ENCODE data around the gene FNTB.
A peak's percentile ranks its signal among the peaks of the same experiment; 100 is the strongest.
"Not testable (repeated sequence)": the region's sequence is repeated elsewhere in the genome, so short reads cannot be mapped to it uniquely, and the experiment has no call there.

The FNTB gene

DNA sequence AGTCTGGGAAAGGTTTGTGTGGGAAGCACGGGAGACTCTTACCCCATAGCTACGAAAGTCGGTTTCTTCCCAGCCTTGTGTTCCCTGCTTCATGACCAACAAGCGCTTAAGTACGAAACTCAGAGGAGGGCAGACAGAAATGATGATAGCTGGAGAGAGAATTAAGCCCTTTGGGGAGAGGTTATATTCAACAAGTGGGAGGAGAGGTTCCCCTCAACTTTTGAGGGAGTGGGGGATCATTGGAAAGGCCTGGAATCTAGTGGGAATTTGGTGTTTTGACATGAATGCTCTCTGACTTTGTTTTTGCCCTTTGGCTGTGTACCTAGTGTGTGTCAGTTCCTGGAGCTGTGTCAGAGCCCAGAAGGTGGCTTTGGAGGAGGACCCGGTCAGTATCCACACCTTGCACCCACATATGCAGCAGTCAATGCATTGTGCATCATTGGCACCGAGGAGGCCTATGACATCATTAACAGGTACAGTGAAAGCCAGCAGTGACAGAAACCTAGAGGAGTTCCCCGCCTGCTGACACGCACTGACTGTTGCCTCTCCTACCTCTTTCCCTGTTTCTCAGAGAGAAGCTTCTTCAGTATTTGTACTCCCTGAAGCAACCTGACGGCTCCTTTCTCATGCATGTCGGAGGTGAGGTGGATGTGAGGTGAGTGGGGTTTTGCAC lies 40.6 kb downstream of the FNTB start:
- H3K4me1 ChIP-seq (ENCODE audit: control insufficient read depth, low read depth, low read length) = no peaks in the 10 kb centered on the region
- H4K8ac ChIP-seq (ENCODE audit: low read depth, low read length) = no peak overlapping the region
- no peak overlapping the region for H2BK15ac ChIP-seq (replicated peaks; ENCODE audit: low read depth)
- H3K36me3 ChIP-seq (ENCODE audit: control insufficient read depth, insufficient read depth, low read length) = no peaks in the 10 kb centered on the region
- H3K27ac ChIP-seq (ENCODE audit: low read depth, low read length) = no peak overlapping the region
- no peak overlapping the region for H3K18ac ChIP-seq (ENCODE audit: low read length)
- no peak overlapping the region for H3K56ac ChIP-seq (ENCODE audit: low read length)
- no peaks in the 10 kb centered on the region for H3K79me1 ChIP-seq (ENCODE audit: low read length)
- no peak overlapping the region for H3K4me2 ChIP-seq (ENCODE audit: low read length)
- no peak overlapping the region for H3K4me3 ChIP-seq (ENCODE audit: low read length)
- DNase-seq = no peak
- no peak overlapping the region for H3K4ac ChIP-seq (ENCODE audit: low read depth, low read length)
- H3K79me2 ChIP-seq (ENCODE audit: control insufficient read depth, insufficient read depth, low read length) = no peaks in the 10 kb centered on the region
- no peak overlapping the region for H2BK5ac ChIP-seq (ENCODE audit: low read length)
- H3K9ac ChIP-seq (ENCODE audit: low read length) = no peak overlapping the region
- no peak overlapping the region for H4K5ac ChIP-seq (ENCODE audit: low read length)
- H2AK5ac ChIP-seq (ENCODE audit: low read length) = no peak overlapping the region
- no peak overlapping the region for H3K23ac ChIP-seq (ENCODE audit: low read length)
- no CpG with 5 or more reads among the region's 11 CpGs for WGBS (ENCODE audit: extremely low coverage, insufficient coverage, low lambda C conversion rate)
- H2BK120ac ChIP-seq (ENCODE audit: low read depth, low read length) = no peak overlapping the region
- H3K27me3 ChIP-seq (ENCODE audit: insufficient read depth, low read length, poor library complexity) = no peaks in the 10 kb centered on the region

DNA sequence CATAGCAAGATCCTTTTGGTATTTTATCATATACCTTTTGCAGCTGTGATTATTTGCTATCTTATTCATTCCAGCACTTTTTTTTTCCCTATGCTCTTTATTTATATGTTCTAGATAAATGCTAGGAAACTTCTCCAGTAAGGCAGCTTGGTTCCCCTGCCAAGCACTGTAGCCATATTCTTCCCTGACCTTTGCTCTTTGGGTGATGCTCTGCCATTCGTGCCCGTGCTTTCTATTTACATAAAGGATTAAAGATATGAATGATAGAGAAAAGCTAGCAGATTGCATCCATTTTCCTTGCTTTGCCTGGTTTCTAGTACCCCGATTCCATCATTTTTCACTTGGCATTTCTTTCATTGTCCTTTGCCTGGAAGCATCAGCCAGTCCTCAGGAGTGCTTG lies 42.2 kb downstream of the FNTB start:
- Histone ChIP-seq H4K8ac (ENCODE audit: low read depth, low read length) (no peak overlapping the region), H2BK15ac (replicated peaks; ENCODE audit: low read depth) (no peak overlapping the region)

DNA sequence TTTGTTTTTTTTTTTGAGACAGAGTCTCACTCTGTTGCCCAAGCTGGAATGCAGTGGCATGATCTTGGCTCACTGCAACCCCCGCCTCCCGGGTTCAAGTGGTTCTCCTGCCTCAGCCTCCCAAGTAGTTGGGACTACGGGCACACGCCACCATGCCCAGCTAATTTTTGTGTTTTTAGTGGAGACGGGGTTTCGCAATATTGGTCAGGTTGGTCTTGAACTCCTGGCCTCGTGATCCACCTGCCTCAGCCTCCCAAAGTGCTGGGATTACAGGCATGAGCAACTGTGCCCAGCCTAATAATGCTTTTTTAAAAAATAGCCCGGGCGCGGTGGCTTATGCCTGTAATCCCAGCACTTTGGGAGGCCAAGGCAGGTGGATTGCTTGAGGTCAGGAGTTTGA lies 44.6 kb downstream of the FNTB start:
- H3K27ac ChIP-seq (ENCODE audit: low read depth, low read length); DNase-seq; H3K36me3 ChIP-seq (ENCODE audit: control insufficient read depth, insufficient read depth, low read length); H2AK5ac ChIP-seq (ENCODE audit: low read length); H4K5ac ChIP-seq (ENCODE audit: low read length); H3K4me3 ChIP-seq (ENCODE audit: low read length); H3K4me2 ChIP-seq (ENCODE audit: low read length); H3K79me1 ChIP-seq (ENCODE audit: low read length); H3K79me2 ChIP-seq (ENCODE audit: control insufficient read depth, insufficient read depth, low read length); H3K23ac ChIP-seq (ENCODE audit: low read length); H2BK5ac ChIP-seq (ENCODE audit: low read length); H4K8ac ChIP-seq (ENCODE audit: low read depth, low read length); H3K18ac ChIP-seq (ENCODE audit: low read length); H2BK15ac ChIP-seq (replicated peaks; ENCODE audit: low read depth); H2BK120ac ChIP-seq (ENCODE audit: low read depth, low read length); H3K27me3 ChIP-seq (ENCODE audit: insufficient read depth, low read length, poor library complexity); H3K9ac ChIP-seq (ENCODE audit: low read length); H3K4me1 ChIP-seq (ENCODE audit: control insufficient read depth, low read depth, low read length); H3K56ac ChIP-seq (ENCODE audit: low read length); H3K4ac ChIP-seq (ENCODE audit: low read depth, low read length): not testable (repeated sequence)
- whole genome bisulfite sequencing (ENCODE audit: extremely low coverage, insufficient coverage, low lambda C conversion rate) = no CpG with 5 or more reads among the region's 10 CpGs

More for the DNA sequence above, 42.2 kb downstream of the FNTB start:
- H3K36me3 ChIP-seq (ENCODE audit: control insufficient read depth, insufficient read depth, low read length) = no peaks in the 10 kb centered on the region
- no peak overlapping the region for H3K56ac ChIP-seq (ENCODE audit: low read length)
- H2AK5ac ChIP-seq (ENCODE audit: low read length) = no peak overlapping the region
- H3K4me1 ChIP-seq (ENCODE audit: control insufficient read depth, low read depth, low read length) = no peaks in the 10 kb centered on the region
- H3K79me2 ChIP-seq (ENCODE audit: control insufficient read depth, insufficient read depth, low read length) = no peaks in the 10 kb centered on the region
- WGBS (ENCODE audit: extremely low coverage, insufficient coverage, low lambda C conversion rate) = no CpG with 5 or more reads among the region's 3 CpGs
- H3K4me2 ChIP-seq (ENCODE audit: low read length) = no peak overlapping the region
- H3K9ac ChIP-seq (ENCODE audit: low read length) = no peak overlapping the region
- DNase-seq = no peak
- no peak overlapping the region for H4K5ac ChIP-seq (ENCODE audit: low read length)
- H3K27me3 ChIP-seq (ENCODE audit: insufficient read depth, low read length, poor library complexity) = no peaks in the 10 kb centered on the region
- H3K18ac ChIP-seq (ENCODE audit: low read length) = no peak overlapping the region
- no peak overlapping the region for H3K27ac ChIP-seq (ENCODE audit: low read depth, low read length)
- no peak overlapping the region for H3K4ac ChIP-seq (ENCODE audit: low read depth, low read length)
- no peak overlapping the region for H3K23ac ChIP-seq (ENCODE audit: low read length)
- no peaks in the 10 kb centered on the region for H3K79me1 ChIP-seq (ENCODE audit: low read length)
- H2BK5ac ChIP-seq (ENCODE audit: low read length) = no peak overlapping the region
- no peak overlapping the region for H3K4me3 ChIP-seq (ENCODE audit: low read length)
- no peak overlapping the region for H2BK120ac ChIP-seq (ENCODE audit: low read depth, low read length)

DNA sequence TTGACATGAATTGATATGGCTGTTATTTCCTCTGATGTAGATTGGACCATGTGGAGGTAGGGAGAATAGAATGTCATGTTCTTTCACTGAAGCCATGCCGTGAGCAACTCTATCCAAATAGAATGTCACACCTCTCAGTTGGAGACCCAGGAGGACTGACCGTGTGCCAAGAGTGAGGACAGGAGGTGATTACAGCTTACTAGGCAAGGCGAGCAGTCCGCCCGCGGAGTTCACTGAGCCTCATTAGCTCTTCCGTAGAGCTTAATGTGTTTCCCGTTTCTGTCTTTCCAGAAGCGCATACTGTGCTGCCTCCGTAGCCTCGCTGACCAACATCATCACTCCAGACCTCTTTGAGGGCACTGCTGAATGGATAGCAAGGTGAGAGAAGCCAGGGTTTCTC lies 45.6 kb downstream of the FNTB start:
- Histone ChIP-seq H3K4me2 (ENCODE audit: low read length) (no peak overlapping the region), H3K23ac (ENCODE audit: low read length) (no peak overlapping the region), H3K36me3 (ENCODE audit: control insufficient read depth, insufficient read depth, low read length) (no peaks in the 10 kb centered on the region), H4K8ac (ENCODE audit: low read depth, low read length) (no peak overlapping the region), H3K27ac (ENCODE audit: low read depth, low read length) (no peak overlapping the region), H2AK5ac (ENCODE audit: low read length) (no peak overlapping the region), H2BK120ac (ENCODE audit: low read depth, low read length) (no peak overlapping the region), H3K79me2 (ENCODE audit: control insufficient read depth, insufficient read depth, low read length) (no peaks in the 10 kb centered on the region), H3K4me1 (ENCODE audit: control insufficient read depth, low read depth, low read length) (no peaks in the 10 kb centered on the region), H4K5ac (ENCODE audit: low read length) (no peak overlapping the region), H2BK5ac (ENCODE audit: low read length) (no peak overlapping the region), H3K27me3 (ENCODE audit: insufficient read depth, low read length, poor library complexity) (no peaks in the 10 kb centered on the region), H2BK15ac (replicated peaks; ENCODE audit: low read depth) (no peak overlapping the region), H3K79me1 (ENCODE audit: low read length) (no peaks in the 10 kb centered on the region), H3K4me3 (ENCODE audit: low read length) (no peak overlapping the region), H3K4ac (ENCODE audit: low read depth, low read length) (no peak overlapping the region), H3K9ac (ENCODE audit: low read length) (no peak overlapping the region), H3K18ac (ENCODE audit: low read length) (no peak overlapping the region), H3K56ac (ENCODE audit: low read length) (no peak overlapping the region)
- no CpG with 5 or more reads among the region's 11 CpGs for WGBS (ENCODE audit: extremely low coverage, insufficient coverage, low lambda C conversion rate)
- DNase-seq = peak; percentile 21

DNA sequence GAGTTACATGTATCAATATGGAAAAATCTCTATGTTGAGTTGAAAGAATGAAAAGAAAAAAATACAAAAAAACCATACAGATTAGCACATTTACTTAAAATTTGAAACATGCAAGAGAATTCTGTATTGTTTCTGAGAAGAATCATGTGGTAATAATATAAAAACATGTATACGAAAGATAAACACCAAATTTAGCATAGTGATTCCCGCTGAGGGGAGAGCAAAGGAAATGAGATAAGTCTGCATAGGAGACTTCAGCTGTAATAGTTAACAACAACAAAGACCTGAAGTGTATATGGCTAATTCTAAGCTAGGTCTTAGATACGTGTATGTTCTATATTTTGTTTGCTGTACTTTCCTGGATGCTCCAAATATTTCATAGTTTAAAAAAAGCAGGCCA lies 46.5 kb downstream of the FNTB start:
- H3K36me3 ChIP-seq (ENCODE audit: control insufficient read depth, insufficient read depth, low read length) = no peaks in the 10 kb centered on the region
- H3K4me3 ChIP-seq (ENCODE audit: low read length) = no peak overlapping the region
- H2BK5ac ChIP-seq (ENCODE audit: low read length) = no peak overlapping the region
- no peaks in the 10 kb centered on the region for H3K79me2 ChIP-seq (ENCODE audit: control insufficient read depth, insufficient read depth, low read length)
- H4K5ac ChIP-seq (ENCODE audit: low read length) = no peak overlapping the region
- no peak overlapping the region for H3K4me2 ChIP-seq (ENCODE audit: low read length)
- no CpG with 5 or more reads among the region's 3 CpGs for WGBS (ENCODE audit: extremely low coverage, insufficient coverage, low lambda C conversion rate)
- no peak overlapping the region for H3K4ac ChIP-seq (ENCODE audit: low read depth, low read length)
- H3K27me3 ChIP-seq (ENCODE audit: insufficient read depth, low read length, poor library complexity) = no peaks in the 10 kb centered on the region
- no peak overlapping the region for H2BK15ac ChIP-seq (replicated peaks; ENCODE audit: low read depth)
- H3K56ac ChIP-seq (ENCODE audit: low read length) = no peak overlapping the region
- no peaks in the 10 kb centered on the region for H3K79me1 ChIP-seq (ENCODE audit: low read length)
- H2AK5ac ChIP-seq (ENCODE audit: low read length) = no peak overlapping the region
- no peak overlapping the region for H3K27ac ChIP-seq (ENCODE audit: low read depth, low read length)
- no peak overlapping the region for H4K8ac ChIP-seq (ENCODE audit: low read depth, low read length)
- H3K4me1 ChIP-seq (ENCODE audit: control insufficient read depth, low read depth, low read length) = no peaks in the 10 kb centered on the region
- H2BK120ac ChIP-seq (ENCODE audit: low read depth, low read length) = no peak overlapping the region
- no peak overlapping the region for H3K23ac ChIP-seq (ENCODE audit: low read length)
- no peak overlapping the region for H3K18ac ChIP-seq (ENCODE audit: low read length)
- no peak for DNase-seq
- H3K9ac ChIP-seq (ENCODE audit: low read length) = no peak overlapping the region

DNA sequence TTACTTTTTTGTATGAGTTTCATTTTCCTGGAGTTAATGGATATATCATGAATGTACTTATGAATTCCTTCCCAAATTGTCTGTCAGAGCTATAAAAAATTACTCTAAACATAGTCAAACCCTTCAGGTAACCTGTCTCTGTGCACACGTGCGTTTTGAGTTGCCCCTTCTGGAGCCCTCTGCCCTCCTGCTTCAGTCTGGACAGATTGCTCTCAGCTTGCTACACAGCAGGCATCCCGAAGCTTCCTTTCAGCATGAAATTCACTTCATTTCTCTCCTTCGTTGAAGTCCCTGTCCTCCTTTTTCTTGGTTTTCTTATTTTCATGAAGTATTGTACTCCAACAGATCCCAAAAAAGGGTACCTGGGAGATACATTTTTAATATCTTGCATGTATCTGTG lies 47.3 kb downstream of the FNTB start:
- H3K18ac ChIP-seq (ENCODE audit: low read length) = no peak overlapping the region
- H3K36me3 ChIP-seq (ENCODE audit: control insufficient read depth, insufficient read depth, low read length) = no peaks in the 10 kb centered on the region
- H3K27ac ChIP-seq (ENCODE audit: low read depth, low read length) = no peak overlapping the region
- H2BK120ac ChIP-seq (ENCODE audit: low read depth, low read length) = no peak overlapping the region
- H2BK5ac ChIP-seq (ENCODE audit: low read length) = no peak overlapping the region
- no peaks in the 10 kb centered on the region for H3K27me3 ChIP-seq (ENCODE audit: insufficient read depth, low read length, poor library complexity)
- H3K4me3 ChIP-seq (ENCODE audit: low read length) = no peak overlapping the region
- no peak overlapping the region for H4K8ac ChIP-seq (ENCODE audit: low read depth, low read length)
- H3K9ac ChIP-seq (ENCODE audit: low read length) = no peak overlapping the region
- WGBS (ENCODE audit: extremely low coverage, insufficient coverage, low lambda C conversion rate) = no CpG with 5 or more reads among the region's 4 CpGs
- H2BK15ac ChIP-seq (replicated peaks; ENCODE audit: low read depth) = no peak overlapping the region
- no peaks in the 10 kb centered on the region for H3K79me2 ChIP-seq (ENCODE audit: control insufficient read depth, insufficient read depth, low read length)
- no peaks in the 10 kb centered on the region for H3K79me1 ChIP-seq (ENCODE audit: low read length)
- H3K4me1 ChIP-seq (ENCODE audit: control insufficient read depth, low read depth, low read length) = no peaks in the 10 kb centered on the region
- H4K5ac ChIP-seq (ENCODE audit: low read length) = no peak overlapping the region
- H3K23ac ChIP-seq (ENCODE audit: low read length) = no peak overlapping the region
- DNase-seq = no peak
- no peak overlapping the region for H2AK5ac ChIP-seq (ENCODE audit: low read length)
- H3K4ac ChIP-seq (ENCODE audit: low read depth, low read length) = no peak overlapping the region
- no peak overlapping the region for H3K56ac ChIP-seq (ENCODE audit: low read length)
- H3K4me2 ChIP-seq (ENCODE audit: low read length) = no peak overlapping the region

All from mesendoderm (in vitro differentiated cells).